Measurements from ENCODE around the gene SRSF7. TPM values are rescaled to one million over a fixed set of nuclear protein-coding genes. Genes with fewer than 3 reads are reported as not detected.
A peak's percentile ranks its signal among the peaks of the same experiment; 100 is the strongest.

SRSF7 gene
- total and polyA plus RNA-seq, 8 donors, result 83.3 to 290 (median 228) TPM

GRCh38 chr2:38788306-38788705 is 37.1 kb upstream of the SRSF7 start:
- Histone ChIP-seq H3K27me3 (no peaks in the 10 kb centered on the region), H3K36me3 (no peaks in the 10 kb centered on the region), H3K27ac (no peak overlapping the region), H3K4me3 (no peak overlapping the region), H3K9me3 (no peaks in the 10 kb centered on the region), H3K4me1 (peaks cover 0 to 5% of the 10 kb centered on the region in 2 donors)
- intact Hi-C loops (cut with DNase I), result no loop called here
- ATAC-seq, result no peak
- no peak for TF ChIP-seq CTCF (IDR thresholded peaks at IDR 0.05)
- no peak for DNase-seq

- no peak for ATAC-seq
- Histone ChIP-seq H3K27me3 (no peaks in the 10 kb centered on the region), H3K4me1 (peaks cover 4 to 8% of the 10 kb centered on the region in 2 donors), H3K9me3 (no peaks in the 10 kb centered on the region), H3K36me3 (peaks cover 0 to 24% of the 10 kb centered on the region in 2 donors), H3K4me3 (no peak overlapping the region), H3K27ac (no peak overlapping the region)
- no peak for TF ChIP-seq CTCF (IDR thresholded peaks at IDR 0.05)
- intact Hi-C loops (cut with DNase I), result no loop called here
- no peak for DNase-seq
Measured at GRCh38 chr2:38783586-38783985, 32.4 kb upstream of the SRSF7 start.

- DNase-seq (no peak), ATAC-seq (no peak)
- peaks cover 7 to 10% of the 10 kb centered on the region in 2 donors for H3K4me1 ChIP-seq
- H3K36me3 ChIP-seq, result peaks cover 0 to 24% of the 10 kb centered on the region in 2 donors
- intact Hi-C loops (cut with DNase I), result no loop called here
- peak overlapping the region; percentile 46 to 60 for H3K4me3 ChIP-seq
- H3K27me3 ChIP-seq, result peaks cover 0 to 5% of the 10 kb centered on the region in 2 donors
- H3K27ac ChIP-seq, result peak overlapping the region in 1 of 2 donors; percentile 19
- no peak for TF ChIP-seq CTCF (IDR thresholded peaks at IDR 0.05)
- H3K9me3 ChIP-seq, result no peaks in the 10 kb centered on the region
Measured at GRCh38 chr2:38778687-38779082, 27.5 kb upstream of the SRSF7 start.

- Histone ChIP-seq H3K9me3 (no peaks in the 10 kb centered on the region), H3K27ac (no peak overlapping the region), H3K36me3 (peaks cover 0 to 17% of the 10 kb centered on the region in 2 donors), H3K4me3 (no peak overlapping the region), H3K4me1 (peaks cover 7 to 10% of the 10 kb centered on the region in 2 donors), H3K27me3 (peaks cover 0 to 5% of the 10 kb centered on the region in 2 donors)
- TF ChIP-seq CTCF (IDR thresholded peaks at IDR 0.05), result no peak
- ATAC-seq, result no peak
- no peak for DNase-seq
- intact Hi-C loops (cut with DNase I), result no loop called here
Measured at GRCh38 chr2:38776531-38776930, 25.4 kb upstream of the SRSF7 start.

GRCh38 chr2:38775921-38776225 is 24.7 kb upstream of the SRSF7 start:
- intact Hi-C loops (cut with DNase I), result no loop called here
- no peak overlapping the region for H3K27ac ChIP-seq
- H3K9me3 ChIP-seq, result no peaks in the 10 kb centered on the region
- TF ChIP-seq CTCF (IDR thresholded peaks at IDR 0.05), result no peak
- peaks cover 0 to 10% of the 10 kb centered on the region in 2 donors for H3K36me3 ChIP-seq
- H3K4me1 ChIP-seq, result peaks cover 7 to 10% of the 10 kb centered on the region in 2 donors
- H3K4me3 ChIP-seq, result no peak overlapping the region
- DNase-seq (no peak), ATAC-seq (no peak)
- peaks cover 0 to 5% of the 10 kb centered on the region in 2 donors for H3K27me3 ChIP-seq

All from left lung (tissue), 10 donors.